Superior temporal gyrus (tissue), 1 donor: ENCODE results near the gene C4orf51.

Experiments used
- DNase-seq: peaks from one replicate; pipeline ENCODE4 v3.0.0-alpha.2; 2016; ENCODE audit errors: extremely low spot score

Gene C4orf51

DNA sequence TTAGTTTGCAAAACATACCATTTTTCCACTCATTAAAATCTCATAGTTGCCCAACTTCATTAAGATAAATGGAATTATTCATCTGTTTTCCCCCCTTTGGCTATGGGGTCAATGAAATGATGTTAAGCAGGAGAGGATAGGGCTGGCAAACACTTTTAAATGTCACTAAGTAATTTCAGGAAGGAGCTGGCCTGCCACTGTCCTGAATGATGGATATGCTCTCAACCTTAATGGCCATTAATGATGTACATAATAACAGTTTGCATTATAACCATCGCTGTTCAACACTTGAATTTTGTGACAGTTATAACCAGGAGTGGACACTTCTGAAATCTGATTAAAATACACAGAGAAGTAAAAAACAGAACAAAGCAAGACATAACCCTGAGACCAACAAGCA lies 77.2 kb downstream of the C4orf51 start:
- DNase-seq, result no peak

DNA sequence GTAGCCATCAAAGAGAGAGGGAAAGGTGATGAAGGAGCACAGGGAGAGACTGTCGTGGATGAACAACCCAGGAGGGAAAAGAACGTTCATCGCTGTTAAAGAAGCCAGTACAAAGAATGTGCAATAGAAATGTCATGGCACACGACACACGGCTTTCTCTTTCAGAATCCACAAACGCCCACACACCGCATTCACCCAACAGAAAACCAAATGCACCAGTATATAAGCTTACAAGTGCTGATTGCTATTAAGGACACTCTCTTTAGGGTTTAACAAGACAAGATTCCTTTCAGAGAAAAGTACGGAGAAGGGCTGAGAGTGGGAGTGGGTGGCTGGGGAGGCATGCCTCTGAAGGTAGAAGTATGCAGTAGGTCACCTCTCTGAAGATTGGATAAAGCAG lies 80.2 kb downstream of the C4orf51 start:
- no peak for DNase-seq

DNA sequence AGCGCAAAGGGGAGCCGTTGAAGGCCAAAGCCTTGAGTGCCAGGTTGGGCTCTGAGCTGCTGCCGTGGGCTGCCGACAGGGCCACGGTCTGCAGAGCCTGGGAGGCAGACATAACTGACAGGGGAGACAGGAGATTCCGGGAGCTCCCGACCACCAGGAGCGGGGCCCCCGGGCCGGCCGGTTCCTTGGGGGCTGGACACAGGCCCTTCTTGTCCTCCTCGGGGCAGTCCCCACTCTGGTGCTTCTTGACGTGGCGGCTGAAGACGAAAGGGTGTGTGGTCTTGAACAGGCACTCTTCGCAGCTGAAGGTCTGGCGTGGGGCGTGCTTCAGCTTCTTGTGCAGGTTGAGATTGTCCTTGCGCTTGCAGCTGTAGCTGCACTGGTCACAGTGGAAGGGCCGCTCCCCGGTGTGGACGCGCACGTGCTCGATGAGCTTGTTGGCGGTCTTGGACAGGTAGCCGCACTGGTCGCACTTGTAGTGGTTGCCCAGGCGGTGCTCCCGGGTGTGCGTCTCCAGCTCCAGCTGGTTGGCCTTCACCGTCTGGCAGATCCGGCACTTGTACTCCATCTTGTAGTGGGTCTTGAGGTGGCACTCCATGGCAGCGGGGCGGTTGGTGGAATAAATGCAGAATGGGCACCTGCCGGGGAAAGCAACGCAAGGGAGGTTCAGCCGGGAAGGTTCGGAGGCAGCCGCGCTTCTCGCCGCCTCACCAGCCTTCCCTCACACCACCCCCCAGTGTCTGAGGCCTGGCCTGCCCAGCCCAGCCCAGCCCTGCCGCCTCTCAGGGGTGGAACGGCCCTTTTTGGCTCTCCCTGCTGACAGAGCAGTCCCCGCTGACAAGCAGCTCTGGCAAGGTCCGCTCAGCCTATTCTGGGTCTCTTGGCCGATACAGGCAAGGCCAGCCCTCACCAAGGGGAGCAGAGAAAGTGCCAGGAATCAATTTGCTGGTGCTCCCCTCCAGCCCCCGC lies 81.3 kb downstream of the C4orf51 start:
- no peak for DNase-seq

DNA sequence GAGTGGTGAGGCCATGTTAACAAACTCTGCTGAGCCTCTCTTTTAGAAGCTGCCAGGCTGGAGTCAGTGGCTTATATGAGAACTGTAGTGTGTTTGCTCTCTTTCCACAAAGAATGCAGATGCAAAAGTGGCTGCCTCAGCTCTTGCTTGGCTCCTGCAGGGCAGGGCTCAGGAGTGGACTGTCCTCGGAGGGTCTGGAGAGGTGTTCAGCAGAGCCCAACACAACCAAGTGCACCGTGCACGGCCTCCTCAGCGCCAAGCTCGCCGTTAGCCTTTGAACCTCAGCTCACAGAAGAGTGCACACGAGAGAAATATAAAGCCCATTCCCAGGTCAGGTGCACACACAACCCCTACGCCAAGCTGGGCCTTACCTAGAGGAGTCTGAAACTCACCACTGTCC lies 82.8 kb downstream of the C4orf51 start:
- no peak for DNase-seq

DNA sequence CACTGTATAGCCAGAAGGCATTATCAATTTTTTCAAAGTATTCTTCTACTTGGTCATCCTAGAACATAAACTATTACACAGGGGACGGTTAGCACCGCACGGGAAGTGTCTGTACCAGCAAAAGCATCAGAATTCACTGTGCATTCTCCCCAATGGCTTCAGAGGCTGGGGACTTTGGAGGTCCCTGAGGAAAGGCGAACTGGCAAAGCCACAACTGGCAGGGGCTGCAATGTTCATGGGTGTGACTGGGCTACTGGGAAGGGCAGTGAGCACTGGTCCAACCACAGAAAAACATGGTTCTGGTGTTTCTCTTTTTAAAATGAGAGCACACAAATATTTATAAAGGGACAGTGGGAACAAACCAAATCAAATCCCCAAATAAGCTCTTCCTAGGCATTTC lies 83.5 kb downstream of the C4orf51 start:
- no peak for DNase-seq

DNA sequence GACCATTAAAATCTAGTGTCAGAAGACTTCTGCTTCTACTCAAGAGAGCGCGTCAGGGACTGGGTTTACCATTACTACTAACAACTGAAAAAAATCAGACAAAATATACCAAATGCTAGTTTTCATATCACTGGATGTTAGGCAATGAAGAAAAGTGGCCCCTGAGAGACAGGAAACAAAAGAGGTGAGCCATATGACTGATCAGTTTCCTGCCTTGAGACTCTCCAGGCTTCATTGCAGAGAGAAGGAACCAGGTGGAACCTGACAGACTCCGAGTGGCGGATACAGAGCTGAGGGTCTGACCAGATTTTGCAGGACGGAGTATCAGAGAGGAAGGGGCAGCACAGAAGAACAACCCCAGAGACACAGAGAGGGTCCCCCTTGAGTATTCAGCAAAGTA lies 86.3 kb downstream of the C4orf51 start:
- DNase-seq, result no peak

DNA sequence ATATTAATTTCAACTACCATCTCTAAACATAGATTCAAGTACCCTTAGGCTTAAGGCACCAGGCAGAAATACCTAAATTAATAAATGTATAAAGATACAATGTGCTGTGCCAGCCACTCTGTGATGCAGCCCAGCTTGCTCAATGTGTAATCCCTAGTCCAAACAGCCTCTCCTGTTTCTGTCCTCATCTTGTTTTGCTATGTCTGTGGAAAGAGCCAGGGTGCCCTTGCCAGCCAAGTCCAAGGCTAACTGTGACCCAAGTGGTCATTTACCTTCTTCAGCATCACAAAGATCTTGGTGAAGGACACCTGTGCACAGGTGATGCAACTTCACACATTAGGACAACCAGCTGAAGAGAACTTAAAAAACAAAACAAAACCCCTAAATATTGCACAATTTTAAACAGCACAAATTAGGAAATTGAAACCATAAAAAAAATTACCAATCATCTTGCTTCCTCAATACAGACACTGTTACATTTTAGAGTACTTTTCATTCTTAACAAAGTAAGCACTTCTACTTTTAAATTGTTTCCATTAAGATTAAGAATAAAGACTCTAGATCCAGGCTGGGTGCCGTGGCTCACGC lies 89.6 kb downstream of the C4orf51 start:
- no peak for DNase-seq

DNA sequence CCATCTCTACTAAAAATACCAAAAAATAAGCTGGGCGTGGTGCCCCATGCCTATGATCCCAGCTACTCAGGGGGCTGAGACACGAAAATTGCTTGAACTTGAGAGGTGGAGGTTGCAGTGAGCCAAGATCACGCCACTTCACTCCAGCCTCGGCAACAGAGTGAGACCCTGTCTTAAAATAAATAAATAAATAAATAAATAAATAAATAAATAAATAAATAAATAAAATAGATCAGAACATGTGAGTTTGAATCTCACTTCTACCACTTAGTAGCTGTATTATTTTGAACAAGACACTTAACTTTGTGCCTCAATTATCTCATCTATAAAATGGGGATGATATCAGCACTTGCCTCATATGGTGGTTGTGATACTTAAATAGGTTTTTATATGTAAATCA lies 90.2 kb downstream of the C4orf51 start:
- DNase-seq, result no peak

DNA sequence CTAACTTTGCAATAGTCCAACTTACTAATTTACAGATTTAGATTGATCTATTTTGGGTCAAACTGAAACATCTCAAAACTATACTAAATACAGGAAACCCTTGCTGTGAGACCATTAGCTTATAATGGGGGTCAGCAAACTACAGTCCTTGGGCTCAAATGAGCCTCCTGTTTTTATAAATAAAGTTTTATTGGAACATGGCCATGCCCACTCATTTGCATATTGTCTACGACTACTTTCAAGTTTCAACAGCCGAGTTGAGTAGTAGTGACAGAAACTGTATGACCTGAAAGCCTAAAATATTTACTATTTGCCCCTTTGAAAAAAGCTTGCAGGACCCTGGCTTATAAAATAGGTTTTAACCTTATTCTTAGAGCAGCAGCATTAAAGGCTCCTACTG lies 92.4 kb downstream of the C4orf51 start:
- no peak for DNase-seq

DNA sequence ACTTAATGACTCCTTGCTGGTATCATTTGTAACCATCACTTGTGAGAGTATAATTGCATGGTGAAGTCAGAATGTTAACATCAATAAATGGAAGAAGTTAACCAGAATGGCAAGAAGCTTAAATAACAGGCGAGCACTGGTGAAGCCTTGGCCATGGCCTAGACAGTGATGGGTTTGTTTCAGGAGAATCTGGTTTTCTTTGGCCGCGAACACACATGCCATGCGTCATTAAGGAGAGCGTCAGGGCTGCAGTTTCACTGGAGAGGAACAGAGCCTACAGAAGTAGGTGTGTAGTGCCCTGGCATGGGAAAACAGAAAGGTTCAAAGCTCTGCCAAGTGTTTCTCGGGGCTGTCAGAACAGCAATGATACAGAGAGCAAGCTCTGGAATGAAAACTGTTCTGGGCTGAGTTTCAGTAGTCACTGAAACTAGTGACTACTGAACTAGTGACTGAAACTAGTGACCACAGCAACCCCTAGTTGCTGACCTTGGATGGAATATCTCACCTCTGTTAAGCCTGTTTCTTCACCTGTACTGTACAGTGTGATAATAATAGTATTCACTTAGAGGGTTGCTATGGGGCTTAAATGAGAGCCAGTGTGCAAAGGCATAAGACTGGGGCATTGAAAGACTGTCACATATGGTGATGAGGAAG lies 93.8 kb downstream of the C4orf51 start:
- no peak for DNase-seq

DNA sequence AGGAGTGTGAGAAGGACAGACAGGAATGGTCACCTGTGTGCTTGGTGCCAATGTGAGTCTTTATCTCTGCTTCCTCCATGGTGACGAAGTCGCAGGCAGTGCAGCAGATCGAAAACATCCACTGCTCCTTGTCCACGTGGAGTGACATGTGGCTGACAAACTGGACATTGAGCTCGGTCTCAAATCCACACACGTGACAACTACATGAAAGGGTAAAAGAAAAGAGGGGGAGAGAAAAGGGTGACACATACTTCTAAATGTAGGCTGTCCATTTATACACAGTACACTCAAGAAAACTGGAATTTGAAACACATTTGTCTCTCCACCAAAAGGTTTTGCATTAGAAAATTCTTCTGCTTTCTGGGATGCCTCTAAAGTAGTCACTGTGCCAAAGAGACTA lies 94.5 kb downstream of the C4orf51 start:
- no peak for DNase-seq

DNA sequence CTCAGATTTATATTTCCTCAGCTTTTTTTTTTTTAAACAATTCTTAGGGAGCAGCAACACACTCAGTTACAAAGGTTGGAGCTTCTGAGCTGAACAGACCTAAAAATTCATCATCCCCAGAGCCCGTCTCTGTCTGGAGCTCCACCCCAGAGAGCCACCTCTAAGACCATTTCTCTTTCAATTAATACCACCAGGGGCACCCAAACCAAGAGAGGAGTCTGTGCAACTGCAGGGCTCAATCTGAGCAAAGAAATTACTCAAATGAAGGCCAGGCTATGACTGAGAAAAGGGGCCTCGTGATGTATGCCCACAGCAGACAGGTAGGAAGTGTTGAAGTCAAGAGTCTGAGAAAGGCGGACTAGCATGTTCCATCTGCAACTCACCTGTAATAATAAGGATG lies 95.5 kb downstream of the C4orf51 start:
- DNase-seq, result no peak

DNA sequence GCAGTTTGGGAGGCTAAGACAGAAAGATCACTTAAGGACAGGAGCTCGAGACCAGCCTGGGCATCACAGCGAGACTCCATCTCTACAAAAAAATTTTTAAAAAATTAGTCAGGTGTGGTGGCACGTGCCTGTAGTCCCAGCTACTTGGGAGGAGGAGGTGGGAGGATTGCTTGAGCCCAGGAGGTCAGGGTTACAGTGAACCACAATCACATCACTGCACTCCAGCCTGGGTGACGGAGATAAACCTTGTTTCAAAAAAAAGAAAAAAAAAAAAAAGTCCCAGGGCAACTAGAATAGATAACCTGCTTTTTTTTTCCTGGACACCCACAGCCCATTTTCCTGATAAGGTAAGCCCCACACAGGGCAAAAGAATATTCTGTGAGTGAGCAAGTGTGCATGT lies 96.3 kb downstream of the C4orf51 start:
- DNase-seq, result no peak

DNA sequence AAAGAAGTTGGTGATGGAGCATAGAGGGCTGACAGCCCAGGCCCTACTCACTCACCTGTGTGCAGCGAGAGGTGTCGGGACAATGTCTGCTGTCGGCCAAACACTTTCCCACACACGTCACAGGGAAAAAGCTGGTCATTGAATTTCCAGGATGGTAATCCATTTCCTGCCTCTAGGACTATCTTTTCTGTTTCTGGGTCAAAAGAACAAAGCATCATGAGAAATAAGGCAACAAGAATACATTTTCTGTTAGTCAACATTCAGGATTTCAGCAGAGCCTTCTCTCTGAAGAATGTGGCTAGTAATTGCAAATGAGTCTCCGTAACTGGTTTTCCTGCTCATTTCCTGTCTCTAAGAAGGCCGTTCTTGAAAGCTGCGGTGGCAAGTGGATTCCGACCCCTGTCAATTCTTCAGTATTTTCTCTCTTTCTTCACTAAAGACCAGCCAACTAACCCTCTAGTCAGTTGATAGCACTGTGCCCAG lies 99.4 kb downstream of the C4orf51 start:
- no peak for DNase-seq

DNA sequence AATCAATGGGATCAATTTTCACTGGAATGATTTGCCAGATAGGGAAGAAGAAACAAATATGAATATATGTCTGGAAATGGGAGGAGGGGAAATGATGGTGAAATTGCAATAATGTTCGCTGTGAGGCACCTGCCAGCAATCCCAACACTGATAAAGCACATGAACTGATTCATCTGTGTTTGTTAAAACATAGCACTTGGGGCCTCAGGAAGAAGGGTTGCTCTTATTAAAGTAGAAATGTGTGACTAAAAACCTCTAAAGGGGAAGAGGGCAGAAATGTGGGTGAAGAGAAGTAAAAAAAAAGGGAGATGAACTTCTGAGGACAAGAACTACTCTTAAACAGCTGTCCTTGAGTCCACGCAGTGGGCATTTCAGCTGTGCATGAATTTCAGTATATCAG lies 101.4 kb downstream of the C4orf51 start:
- no peak for DNase-seq
